ENCODE results near the gene HEYL. TPM values are rescaled to one million over a fixed set of nuclear protein-coding genes. Genes with fewer than 3 reads are reported as not detected.

The HEYL gene
- total and polyA plus RNA-seq, 9 of the 15 experiments (the other 6 are each of a cell fraction or from before 2014, with no cell fraction given), result 0.13 to 0.89 (median 0.25) TPM

GRCh38 chr1:39681294-39681693 lies 41.9 kb upstream of the HEYL start:
- DNase-seq (ENCODE audit: extremely low read depth in 1 of 4, low spot score in 3 of 4) (no peak), ATAC-seq (no peak), FAIRE-seq (peak; percentile 44)
- Histone ChIP-seq H3K9ac (ENCODE audit: insufficient read depth in 1 of 2, low read depth in 2 of 2, low read length in 2 of 2) (no peak overlapping the region), H3K36me3 (ENCODE audit: control insufficient read depth, insufficient read depth, low read length) (no peaks in the 10 kb centered on the region), H4K20me1 (replicated peaks; ENCODE audit: control insufficient read depth, insufficient read depth, low read length) (no peaks in the 10 kb centered on the region), H3K9me3 (replicated peaks; ENCODE audit: control insufficient read depth, insufficient read depth, low read depth, low read length) (no peaks in the 10 kb centered on the region), H3K4me1 (replicated peaks in 1 of 2; ENCODE audit: control insufficient read depth in 2 of 2, insufficient read depth in 2 of 2, low read length in 2 of 2) (peaks cover 5 to 15% of the 10 kb centered on the region in 2 experiments), H3K4me3 (no peak overlapping the region), H3K27me3 (ENCODE audit: control insufficient read depth in 2 of 2, insufficient read depth in 2 of 2, low read length in 2 of 2) (peaks cover 32 to 53% of the 10 kb centered on the region in 2 experiments), H3K9me1 (ENCODE audit: control insufficient read depth, insufficient read depth, low read length) (no peaks in the 10 kb centered on the region), H3K4me2 (ENCODE audit: insufficient read depth, low read length) (no peak overlapping the region), H3K79me2 (ENCODE audit: control insufficient read depth, insufficient read depth, low read length) (no peaks in the 10 kb centered on the region), H3K27ac (ENCODE audit: extremely low read depth, low read depth, low read length) (no peak overlapping the region), H2AFZ (ENCODE audit: low read depth, low read length) (no peak overlapping the region)
- WGBS (ENCODE audit: insufficient coverage, low coverage, missing lambda C conversion rate), result 0% methylated on average over 3 of the region's 3 CpGs
- TF ChIP-seq ZNF316 (IDR thresholded peaks at IDR 0.05), result peak; percentile 51
- no peak for TF ChIP-seq HNRNPL (IDR thresholded peaks at IDR 0.05; ENCODE audit: low read depth, low read length)
- POLR2A ChIA-PET, result interaction anchor here (0.6 to 1.9 kb wide), 7 partner anchors 9 to 640 kb away, joined by 3 to 5 read pairs (median 3); partner anchors contain the start of genes HPCAL4 and NT5C1A
- intact Hi-C loops (cut with micrococcal nuclease), result no loop called here
- no TSS peak for BruUV-seq (replicated peaks)
- in situ Hi-C loops (cut with MboI), result no loop called here
- CTCF ChIA-PET (ENCODE audit: low intra/inter-chr PET ratio), result no interaction called here

DNA sequence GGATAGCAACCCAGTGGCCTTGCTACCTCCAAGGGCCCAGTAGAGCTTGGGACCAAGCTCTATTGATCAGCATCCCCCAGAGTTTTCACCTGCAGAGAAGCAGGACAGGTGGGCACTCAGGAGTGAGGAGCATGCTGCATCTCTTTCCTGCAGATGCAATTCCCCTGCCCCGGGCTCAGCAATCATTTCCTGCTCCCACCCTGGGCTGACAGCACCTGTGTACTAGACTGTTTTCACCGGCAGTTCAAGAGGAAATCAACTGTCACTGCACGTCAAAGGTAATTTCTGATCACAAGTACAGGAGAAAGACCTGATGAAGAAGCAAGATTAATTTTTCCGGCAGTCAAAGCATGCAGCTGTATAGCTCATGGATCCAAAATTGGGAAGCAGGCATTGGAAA lies 41.3 kb upstream of the HEYL start:
- DNase-seq (ENCODE audit: extremely low read depth in 1 of 4, low spot score in 3 of 4) (no peak), FAIRE-seq (no peak), ATAC-seq (no peak)
- Histone ChIP-seq H3K4me2 (ENCODE audit: insufficient read depth, low read length) (no peak overlapping the region), H3K9me3 (replicated peaks; ENCODE audit: control insufficient read depth, insufficient read depth, low read depth, low read length) (no peaks in the 10 kb centered on the region), H3K4me3 (no peak overlapping the region), H3K79me2 (ENCODE audit: control insufficient read depth, insufficient read depth, low read length) (no peaks in the 10 kb centered on the region), H3K27me3 (ENCODE audit: control insufficient read depth in 2 of 2, insufficient read depth in 2 of 2, low read length in 2 of 2) (peaks cover 31 to 51% of the 10 kb centered on the region in 2 experiments), H3K4me1 (replicated peaks in 1 of 2; ENCODE audit: control insufficient read depth in 2 of 2, insufficient read depth in 2 of 2, low read length in 2 of 2) (peaks cover 5 to 15% of the 10 kb centered on the region in 2 experiments), H3K27ac (ENCODE audit: extremely low read depth, low read depth, low read length) (no peak overlapping the region), H4K20me1 (replicated peaks; ENCODE audit: control insufficient read depth, insufficient read depth, low read length) (no peaks in the 10 kb centered on the region), H3K9me1 (ENCODE audit: control insufficient read depth, insufficient read depth, low read length) (no peaks in the 10 kb centered on the region), H3K36me3 (ENCODE audit: control insufficient read depth, insufficient read depth, low read length) (no peaks in the 10 kb centered on the region), H2AFZ (ENCODE audit: low read depth, low read length) (no peak overlapping the region), H3K9ac (ENCODE audit: insufficient read depth in 1 of 2, low read depth in 2 of 2, low read length in 2 of 2) (no peak overlapping the region; a peak in 1 of 4 replicates)
- WGBS (ENCODE audit: insufficient coverage, low coverage, missing lambda C conversion rate), result 2% methylated on average over 4 of the region's 4 CpGs
- CTCF ChIA-PET (ENCODE audit: low intra/inter-chr PET ratio), result no interaction called here
- TF ChIP-seq CBX2 (IDR thresholded peaks at IDR 0.05; ENCODE audit: insufficient read depth, low read length, poor library complexity, severe bottlenecking) (no peak), BCOR (IDR thresholded peaks at IDR 0.05) (no peak), ZKSCAN3 (CRISPR knock-in tag; IDR thresholded peaks at IDR 0.05) (no peak), RBM39 (optimal IDR thresholded peaks at IDR 0.05; ENCODE audit: low read depth, low read length) (no peak), ZBTB1 (CRISPR knock-in tag; IDR thresholded peaks at IDR 0.05; ENCODE audit: borderline replicate concordance, low read depth) (no peak)
- TF ChIP-seq, protein P1, sequence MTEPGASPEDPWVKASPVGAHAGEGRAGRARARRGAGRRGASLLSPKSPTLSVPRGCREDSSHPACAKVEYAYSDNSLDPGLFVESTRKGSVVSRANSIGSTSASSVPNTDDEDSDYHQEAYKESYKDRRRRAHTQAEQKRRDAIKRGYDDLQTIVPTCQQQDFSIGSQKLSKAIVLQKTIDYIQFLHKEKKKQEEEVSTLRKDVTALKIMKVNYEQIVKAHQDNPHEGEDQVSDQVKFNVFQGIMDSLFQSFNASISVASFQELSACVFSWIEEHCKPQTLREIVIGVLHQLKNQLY (CRISPR knock-in tag; conservative IDR thresholded peaks at IDR 0.05), result no peak
- intact Hi-C loops (cut with micrococcal nuclease), result no loop called here
- POLR2A ChIA-PET, result interaction anchor here (0.6 to 1.9 kb wide), 7 partner anchors 10 to 640 kb away, joined by 3 to 5 read pairs (median 3); partner anchors contain the start of gene HPCAL4
- BruUV-seq (replicated peaks), result no TSS peak
- in situ Hi-C loops (cut with MboI), result no loop called here

Measured in K562 (cell line).